ENCODE measurements around the gene NR1D2.

NR1D2 gene

GRCh38 chr3:23931597-23931996 lies 13.5 kb upstream of the NR1D2 start:
- Histone ChIP-seq H3K36me3 (ENCODE audit: control insufficient read depth, insufficient read depth, low read length) (no peaks in the 10 kb centered on the region), H3K27ac (ENCODE audit: low read depth, low read length) (no peak overlapping the region), H3K4me1 (ENCODE audit: control insufficient read depth, insufficient read depth, low read length) (no peaks in the 10 kb centered on the region), H3K27me3 (ENCODE audit: control insufficient read depth, insufficient read depth, low read length) (no peaks in the 10 kb centered on the region), H3K9me3 (ENCODE audit: control insufficient read depth, insufficient read depth, low read length) (no peaks in the 10 kb centered on the region), H3K4me3 (ENCODE audit: low read depth, low read length) (no peak overlapping the region), H3K9ac (ENCODE audit: low read depth, low read length) (no peak overlapping the region)

GRCh38 chr3:23932571-23932970 lies 12.5 kb upstream of the NR1D2 start:
- Histone ChIP-seq H3K27me3 (ENCODE audit: control insufficient read depth, insufficient read depth, low read length) (no peaks in the 10 kb centered on the region), H3K4me3 (ENCODE audit: low read depth, low read length) (no peak overlapping the region), H3K9me3 (ENCODE audit: control insufficient read depth, insufficient read depth, low read length) (no peaks in the 10 kb centered on the region), H3K36me3 (ENCODE audit: control insufficient read depth, insufficient read depth, low read length) (no peaks in the 10 kb centered on the region), H3K4me1 (ENCODE audit: control insufficient read depth, insufficient read depth, low read length) (no peaks in the 10 kb centered on the region), H3K9ac (ENCODE audit: low read depth, low read length) (no peak overlapping the region), H3K27ac (ENCODE audit: low read depth, low read length) (no peak overlapping the region)

- H3K27ac ChIP-seq (ENCODE audit: low read depth, low read length) = no peak overlapping the region
- no peak overlapping the region for H3K4me3 ChIP-seq (ENCODE audit: low read depth, low read length)
- no peaks in the 10 kb centered on the region for H3K9me3 ChIP-seq (ENCODE audit: control insufficient read depth, insufficient read depth, low read length)
Observed at GRCh38 chr3:23934253-23934652, 10.8 kb upstream of the NR1D2 start.

GRCh38 chr3:23937296-23937695 lies 7.8 kb upstream of the NR1D2 start:
- Histone ChIP-seq H3K4me3 (ENCODE audit: low read depth, low read length) (no peak overlapping the region), H3K9ac (ENCODE audit: low read depth, low read length) (no peak overlapping the region), H3K36me3 (ENCODE audit: control insufficient read depth, insufficient read depth, low read length) (no peaks in the 10 kb centered on the region), H3K4me1 (ENCODE audit: control insufficient read depth, insufficient read depth, low read length) (no peaks in the 10 kb centered on the region), H3K9me3 (ENCODE audit: control insufficient read depth, insufficient read depth, low read length) (no peaks in the 10 kb centered on the region), H3K27ac (ENCODE audit: low read depth, low read length) (no peak overlapping the region), H3K27me3 (ENCODE audit: control insufficient read depth, insufficient read depth, low read length) (no peaks in the 10 kb centered on the region)

More at GRCh38 chr3:23934253-23934652, 10.8 kb upstream of the NR1D2 start:
- Histone ChIP-seq H3K4me1 (ENCODE audit: control insufficient read depth, insufficient read depth, low read length) (no peaks in the 10 kb centered on the region), H3K9ac (ENCODE audit: low read depth, low read length) (no peak overlapping the region), H3K27me3 (ENCODE audit: control insufficient read depth, insufficient read depth, low read length) (no peaks in the 10 kb centered on the region), H3K36me3 (ENCODE audit: control insufficient read depth, insufficient read depth, low read length) (no peaks in the 10 kb centered on the region)

- peaks cover 3% of the 10 kb centered on the region for H3K4me1 ChIP-seq (ENCODE audit: control insufficient read depth, insufficient read depth, low read length)
- no peaks in the 10 kb centered on the region for H3K36me3 ChIP-seq (ENCODE audit: control insufficient read depth, insufficient read depth, low read length)
- H3K4me3 ChIP-seq (ENCODE audit: low read depth, low read length) = no peak overlapping the region
- H3K9me3 ChIP-seq (ENCODE audit: control insufficient read depth, insufficient read depth, low read length) = no peaks in the 10 kb centered on the region
- no peak overlapping the region for H3K9ac ChIP-seq (ENCODE audit: low read depth, low read length)
- H3K27ac ChIP-seq (ENCODE audit: low read depth, low read length) = no peak overlapping the region
- no peaks in the 10 kb centered on the region for H3K27me3 ChIP-seq (ENCODE audit: control insufficient read depth, insufficient read depth, low read length)
Observed at GRCh38 chr3:23938688-23939087, 6.4 kb upstream of the NR1D2 start.

- H3K4me3 ChIP-seq (ENCODE audit: low read depth, low read length) = no peak overlapping the region
- H3K9me3 ChIP-seq (ENCODE audit: control insufficient read depth, insufficient read depth, low read length) = no peaks in the 10 kb centered on the region
- no peaks in the 10 kb centered on the region for H3K36me3 ChIP-seq (ENCODE audit: control insufficient read depth, insufficient read depth, low read length)
- peaks cover 7% of the 10 kb centered on the region for H3K4me1 ChIP-seq (ENCODE audit: control insufficient read depth, insufficient read depth, low read length)
- H3K27ac ChIP-seq (ENCODE audit: low read depth, low read length) = no peak overlapping the region
- no peaks in the 10 kb centered on the region for H3K27me3 ChIP-seq (ENCODE audit: control insufficient read depth, insufficient read depth, low read length)
- H3K9ac ChIP-seq (ENCODE audit: low read depth, low read length) = no peak overlapping the region
Observed at GRCh38 chr3:23940775-23941174, 4.3 kb upstream of the NR1D2 start.

- H3K4me1 ChIP-seq (ENCODE audit: control insufficient read depth, insufficient read depth, low read length) = peaks cover 7% of the 10 kb centered on the region
- no peak overlapping the region for H3K4me3 ChIP-seq (ENCODE audit: low read depth, low read length)
- H3K27ac ChIP-seq (ENCODE audit: low read depth, low read length) = no peak overlapping the region
- H3K36me3 ChIP-seq (ENCODE audit: control insufficient read depth, insufficient read depth, low read length) = no peaks in the 10 kb centered on the region
- H3K9me3 ChIP-seq (ENCODE audit: control insufficient read depth, insufficient read depth, low read length) = no peaks in the 10 kb centered on the region
- no peak overlapping the region for H3K9ac ChIP-seq (ENCODE audit: low read depth, low read length)
- no peaks in the 10 kb centered on the region for H3K27me3 ChIP-seq (ENCODE audit: control insufficient read depth, insufficient read depth, low read length)
Observed at GRCh38 chr3:23941440-23941839, 3.6 kb upstream of the NR1D2 start.

- Histone ChIP-seq H3K36me3 (ENCODE audit: control insufficient read depth, insufficient read depth, low read length) (no peaks in the 10 kb centered on the region), H3K4me3 (ENCODE audit: low read depth, low read length) (no peak overlapping the region), H3K27ac (ENCODE audit: low read depth, low read length) (no peak overlapping the region), H3K27me3 (ENCODE audit: control insufficient read depth, insufficient read depth, low read length) (no peaks in the 10 kb centered on the region), H3K9me3 (ENCODE audit: control insufficient read depth, insufficient read depth, low read length) (no peaks in the 10 kb centered on the region), H3K9ac (ENCODE audit: low read depth, low read length) (no peak overlapping the region), H3K4me1 (ENCODE audit: control insufficient read depth, insufficient read depth, low read length) (peaks cover 17% of the 10 kb centered on the region)
Observed at GRCh38 chr3:23942546-23942945, 2.5 kb upstream of the NR1D2 start.

- Histone ChIP-seq H3K9ac (ENCODE audit: low read depth, low read length) (peak overlapping the region; percentile 62), H3K4me3 (ENCODE audit: low read depth, low read length) (peak overlapping the region; percentile 86), H3K27ac (ENCODE audit: low read depth, low read length) (peak overlapping the region; percentile 91), H3K27me3 (ENCODE audit: control insufficient read depth, insufficient read depth, low read length) (no peaks in the 10 kb centered on the region), H3K36me3 (ENCODE audit: control insufficient read depth, insufficient read depth, low read length) (no peaks in the 10 kb centered on the region), H3K4me1 (ENCODE audit: control insufficient read depth, insufficient read depth, low read length) (peaks cover 19% of the 10 kb centered on the region), H3K9me3 (ENCODE audit: control insufficient read depth, insufficient read depth, low read length) (no peaks in the 10 kb centered on the region)
Observed at GRCh38 chr3:23944007-23944783, 891 bp upstream of the NR1D2 start.

- H3K27me3 ChIP-seq (ENCODE audit: control insufficient read depth, insufficient read depth, low read length) = no peaks in the 10 kb centered on the region
- no peaks in the 10 kb centered on the region for H3K36me3 ChIP-seq (ENCODE audit: control insufficient read depth, insufficient read depth, low read length)
- peak overlapping the region; percentile 92; the same call in 1 of the 2 replicates for H3K9ac ChIP-seq (ENCODE audit: low read depth, low read length)
- H3K4me1 ChIP-seq (ENCODE audit: control insufficient read depth, insufficient read depth, low read length) = peaks cover 19% of the 10 kb centered on the region
- peak overlapping the region; percentile 86; the same call in 1 of the 2 replicates for H3K4me3 ChIP-seq (ENCODE audit: low read depth, low read length)
- H3K9me3 ChIP-seq (ENCODE audit: control insufficient read depth, insufficient read depth, low read length) = no peaks in the 10 kb centered on the region
- H3K27ac ChIP-seq (ENCODE audit: low read depth, low read length) = peak overlapping the region; percentile 91
Observed at GRCh38 chr3:23945663-23945912, 502 bp downstream of the NR1D2 start.

GRCh38 chr3:23945913-23946687 lies 1.0 kb downstream of the NR1D2 start:
- Histone ChIP-seq H3K4me3 (ENCODE audit: low read depth, low read length) (peak overlapping the region; percentile 86), H3K9ac (ENCODE audit: low read depth, low read length) (peak overlapping the region; percentile 92), H3K36me3 (ENCODE audit: control insufficient read depth, insufficient read depth, low read length) (no peaks in the 10 kb centered on the region), H3K9me3 (ENCODE audit: control insufficient read depth, insufficient read depth, low read length) (no peaks in the 10 kb centered on the region), H3K27me3 (ENCODE audit: control insufficient read depth, insufficient read depth, low read length) (no peaks in the 10 kb centered on the region), H3K4me1 (ENCODE audit: control insufficient read depth, insufficient read depth, low read length) (peaks cover 19% of the 10 kb centered on the region), H3K27ac (ENCODE audit: low read depth, low read length) (peak overlapping the region; percentile 91)
